ENCODE measurements around the gene CCDC154. TPM values are rescaled to one million over a fixed set of nuclear protein-coding genes. Genes with fewer than 3 reads are reported as not detected.

CCDC154 gene
- total RNA-seq, 1 donor from 2014 or later: under 0.01 TPM

DNA sequence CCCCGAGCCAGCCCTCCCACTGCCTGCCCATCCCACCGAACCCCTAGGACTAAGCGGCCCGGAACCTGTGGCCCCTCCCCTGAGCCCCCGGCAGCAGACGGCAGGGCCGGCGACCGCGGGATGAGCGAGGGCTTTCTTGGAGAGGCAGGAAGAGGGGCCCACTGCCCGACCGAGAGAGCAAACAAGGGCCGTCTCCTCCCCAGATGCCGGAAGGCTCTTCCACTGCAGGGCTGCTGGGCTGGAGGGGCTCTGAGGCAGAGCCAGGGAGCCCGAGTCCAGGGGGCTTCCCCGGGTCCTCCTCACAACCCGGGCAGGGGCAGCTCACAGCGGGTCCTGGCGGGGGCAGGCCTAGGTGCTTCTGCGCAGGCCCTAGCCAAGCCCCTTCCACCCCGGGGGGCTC lies 10.6 kb downstream of the CCDC154 start:
- no peak overlapping the region for H3K4me3 ChIP-seq (ENCODE audit: low read depth, low read length)
- DNase-seq (ENCODE audit: low read depth) (no peak), FAIRE-seq (no peak)
- no peak for TF ChIP-seq CTCF (IDR thresholded peaks at IDR 0.05; ENCODE audit: insufficient read depth, low read length, severe bottlenecking)
- H3K27me3 ChIP-seq (ENCODE audit: control insufficient read depth, insufficient read depth, low read length): no peaks in the 10 kb centered on the region
- no peaks in the 10 kb centered on the region for H3K36me3 ChIP-seq (ENCODE audit: control insufficient read depth, insufficient read depth, low read length)

DNA sequence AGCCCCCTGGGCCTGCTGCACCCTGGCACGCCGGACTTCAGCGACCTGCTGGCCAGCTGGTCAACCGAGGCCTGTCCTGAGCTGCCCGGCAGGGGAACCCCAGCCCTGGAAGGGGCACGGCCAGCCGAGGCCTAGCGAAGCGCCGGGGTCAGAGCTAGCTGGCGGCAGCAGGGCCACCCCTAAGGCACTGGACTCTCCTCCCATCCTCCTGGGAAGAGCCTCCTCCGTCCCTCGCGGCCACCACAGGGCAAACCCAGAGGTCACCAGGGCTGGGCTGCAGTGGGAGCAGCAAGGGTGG lies 11.1 kb downstream of the CCDC154 start:
- Histone ChIP-seq H3K4me3 (ENCODE audit: low read depth, low read length) (no peak overlapping the region), H3K27me3 (ENCODE audit: control insufficient read depth, insufficient read depth, low read length) (no peaks in the 10 kb centered on the region), H3K36me3 (ENCODE audit: control insufficient read depth, insufficient read depth, low read length) (no peaks in the 10 kb centered on the region)
- DNase-seq (ENCODE audit: low read depth): no peak
- no peak for FAIRE-seq
- TF ChIP-seq CTCF (IDR thresholded peaks at IDR 0.05; ENCODE audit: insufficient read depth, low read length, severe bottlenecking): no peak

- Histone ChIP-seq H3K4me3 (ENCODE audit: low read depth, low read length) (no peak overlapping the region), H3K36me3 (ENCODE audit: control insufficient read depth, insufficient read depth, low read length) (no peaks in the 10 kb centered on the region), H3K27me3 (ENCODE audit: control insufficient read depth, insufficient read depth, low read length) (no peaks in the 10 kb centered on the region)
- FAIRE-seq: no peak
- DNase-seq (ENCODE audit: low read depth): no peak
- TF ChIP-seq CTCF (IDR thresholded peaks at IDR 0.05; ENCODE audit: insufficient read depth, low read length, severe bottlenecking): no peak
Observed at GRCh38 chr16:1432388-1433262, 11.7 kb downstream of the CCDC154 start.

GRCh38 chr16:1431497-1432270 lies 12.7 kb downstream of the CCDC154 start:
- no peak for DNase-seq (ENCODE audit: low read depth)
- no peak overlapping the region for H3K4me3 ChIP-seq (ENCODE audit: low read depth, low read length)
- no peaks in the 10 kb centered on the region for H3K36me3 ChIP-seq (ENCODE audit: control insufficient read depth, insufficient read depth, low read length)
- H3K27me3 ChIP-seq (ENCODE audit: control insufficient read depth, insufficient read depth, low read length): no peaks in the 10 kb centered on the region
- no peak for FAIRE-seq
- no peak for TF ChIP-seq CTCF (IDR thresholded peaks at IDR 0.05; ENCODE audit: insufficient read depth, low read length, severe bottlenecking)

GRCh38 chr16:1430759-1431496 lies 13.4 kb downstream of the CCDC154 start, which contains the start of gene PERCC1:
TSS of gene PERCC1 (plus strand) at chr16:1431078. CDS start at chr16:1432594, 1,516 bp downstream.
- FAIRE-seq: no peak

More at GRCh38 chr16:1430759-1431496, 13.4 kb downstream of the CCDC154 start, which contains the start of gene PERCC1:
- no peak for DNase-seq (ENCODE audit: low read depth)
- no peaks in the 10 kb centered on the region for H3K27me3 ChIP-seq (ENCODE audit: control insufficient read depth, insufficient read depth, low read length)
- no peaks in the 10 kb centered on the region for H3K36me3 ChIP-seq (ENCODE audit: control insufficient read depth, insufficient read depth, low read length)
- no peak within 1 kb of the TSS for H3K4me3 ChIP-seq (ENCODE audit: low read depth, low read length)
- TF ChIP-seq CTCF (IDR thresholded peaks at IDR 0.05; ENCODE audit: insufficient read depth, low read length, severe bottlenecking): no peak

Measured in bronchial epithelial cell (primary cell).